Fibroblast of lung (primary cell): ENCODE results near the gene SYTL5.

Experiments used
- EZH2 ChIP-seq: IDR thresholded peaks from 2 replicates; pipeline ENCODE4 v1.5.1; 2012; ENCODE audit warnings: low read length, control low read depth, mild to moderate bottlenecking; ENCODE audit errors: missing control alignments
- TF ChIP-seq, protein P1 (sequence below), 2 donors: IDR thresholded peaks in 1 of 2; conservative IDR thresholded peaks in 1 of 2; 1 replicate in 1 of 2; 2 replicates in 1 of 2; pipeline ENCODE4 v1.5.1; 2011 to 2012; ENCODE audit warnings: low read length in 2 of 2, control low read depth in 1 of 2, inconsistent platforms in 1 of 2, low read depth in 1 of 2, mild to moderate bottlenecking in 1 of 2

DNA sequence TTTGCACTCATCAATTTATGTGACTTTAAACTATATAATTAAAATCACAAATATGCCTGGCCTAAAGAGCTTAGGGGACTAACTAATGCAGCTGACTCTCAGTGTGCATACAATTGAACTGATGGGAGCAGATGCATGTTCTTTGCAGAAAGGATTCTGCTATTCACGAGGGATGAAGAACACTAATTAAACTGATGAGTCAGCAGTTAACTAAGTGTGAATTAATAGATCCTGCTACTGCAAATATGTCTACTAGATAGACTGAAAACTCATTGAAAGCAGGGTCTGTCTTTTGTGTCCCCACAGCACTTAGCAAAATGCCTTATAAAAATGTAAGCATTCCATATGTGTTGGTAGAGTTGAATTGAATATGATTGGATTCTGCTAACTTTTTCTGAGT is 110.4 kb downstream of the SYTL5 start:
- TF ChIP-seq, protein P1, sequence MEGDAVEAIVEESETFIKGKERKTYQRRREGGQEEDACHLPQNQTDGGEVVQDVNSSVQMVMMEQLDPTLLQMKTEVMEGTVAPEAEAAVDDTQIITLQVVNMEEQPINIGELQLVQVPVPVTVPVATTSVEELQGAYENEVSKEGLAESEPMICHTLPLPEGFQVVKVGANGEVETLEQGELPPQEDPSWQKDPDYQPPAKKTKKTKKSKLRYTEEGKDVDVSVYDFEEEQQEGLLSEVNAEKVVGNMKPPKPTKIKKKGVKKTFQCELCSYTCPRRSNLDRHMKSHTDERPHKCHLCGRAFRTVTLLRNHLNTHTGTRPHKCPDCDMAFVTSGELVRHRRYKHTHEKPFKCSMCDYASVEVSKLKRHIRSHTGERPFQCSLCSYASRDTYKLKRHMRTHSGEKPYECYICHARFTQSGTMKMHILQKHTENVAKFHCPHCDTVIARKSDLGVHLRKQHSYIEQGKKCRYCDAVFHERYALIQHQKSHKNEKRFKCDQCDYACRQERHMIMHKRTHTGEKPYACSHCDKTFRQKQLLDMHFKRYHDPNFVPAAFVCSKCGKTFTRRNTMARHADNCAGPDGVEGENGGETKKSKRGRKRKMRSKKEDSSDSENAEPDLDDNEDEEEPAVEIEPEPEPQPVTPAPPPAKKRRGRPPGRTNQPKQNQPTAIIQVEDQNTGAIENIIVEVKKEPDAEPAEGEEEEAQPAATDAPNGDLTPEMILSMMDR (conservative IDR thresholded peaks at IDR 0.05 in 1 of 2, IDR thresholded peaks at IDR 0.05 in 1 of 2; ENCODE audit: low read depth in 1 of 2, low read length in 2 of 2), result no peak
- no peak for TF ChIP-seq EZH2
